GM23338 (cell line): ENCODE measurements around the gene SLC6A1. TPM values are rescaled to one million over a fixed set of nuclear protein-coding genes. Genes with fewer than 3 reads are reported as not detected.

Experiments used
- ATAC-seq: fragments of 200-7000 bp; cut with Tn5 transposase; 3 replicates; pipeline ENCODE4 v1.9.1; 2020
- DNase-seq: peaks from one replicate; pipeline ENCODE4 v3.0.0-alpha.2; 2015; ENCODE audit warnings: low spot score
- H2AFZ ChIP-seq: fragments of 200-600 bp; sonication (generic); 2 replicates; pipeline ENCODE4 v1.8.0; 2016; ENCODE audit warnings: antibody characterized with exemption, mild to moderate bottlenecking, moderate library complexity
- H3F3A ChIP-seq: fragments of 200-600 bp; sonication (generic); replicated peaks from 2 replicates; pipeline ENCODE4 v1.8.0; 2017; ENCODE audit warnings: antibody characterized with exemption, mixed run types, low read depth
- H3K27ac ChIP-seq: fragments of 200-600 bp; sonication (generic); 2 replicates; pipeline ENCODE4 v1.6.1; 2016; ENCODE audit warnings: low read depth
- H3K27me3 ChIP-seq: fragments of 200-600 bp; sonication (generic); 2 replicates; pipeline ENCODE4 v1.8.0; 2016; ENCODE audit warnings: mild to moderate bottlenecking, mixed run types, moderate library complexity; ENCODE audit not compliant: insufficient read depth
- H3K36me3 ChIP-seq: fragments of 200-600 bp; sonication (generic); 2 replicates; pipeline ENCODE4 v1.8.0; 2016; ENCODE audit warnings: mild to moderate bottlenecking; ENCODE audit not compliant: insufficient read depth
- H3K4me1 ChIP-seq: fragments of 200-600 bp; sonication (generic); 2 replicates; pipeline ENCODE4 v1.8.0; 2016; ENCODE audit warnings: mild to moderate bottlenecking, moderate library complexity; ENCODE audit not compliant: insufficient read depth
- H3K4me2 ChIP-seq: fragments of 200-600 bp; sonication (generic); 2 replicates; pipeline ENCODE4 v1.7.1; 2017; ENCODE audit warnings: mixed run types
- H3K4me3 ChIP-seq: fragments of 200-600 bp; sonication (generic); 2 replicates; pipeline ENCODE4 v1.6.1; 2016; ENCODE audit warnings: mixed run types
- H3K79me2 ChIP-seq: fragments of 200-600 bp; sonication (generic); replicated peaks from 2 replicates; pipeline ENCODE4 v1.8.0; 2017; ENCODE audit warnings: mild to moderate bottlenecking; ENCODE audit not compliant: insufficient read depth
- H3K9me2 ChIP-seq: fragments of 200-600 bp; sonication (generic); 2 replicates; pipeline ENCODE4 v1.8.0; 2017; ENCODE audit not compliant: insufficient read depth
- H4K20me1 ChIP-seq: fragments of 200-600 bp; sonication (generic); replicated peaks from 2 replicates; pipeline ENCODE4 v1.8.0; 2017; ENCODE audit warnings: mild to moderate bottlenecking; ENCODE audit not compliant: insufficient read depth
- H3K27ac Mint-ChIP-seq: 2 replicates; pipeline ENCODE4 v1.8.0; 2020; ENCODE audit warnings: inconsistent platforms, mild to moderate bottlenecking, moderate library complexity, mixed read lengths
- H3K27me3 Mint-ChIP-seq: 3 replicates; pipeline ENCODE4 v1.8.0; 2022; ENCODE audit warnings: low read depth, mild to moderate bottlenecking, moderate library complexity, mixed read lengths, inconsistent platforms; ENCODE audit not compliant: insufficient read depth, poor library complexity
- H3K36me3 Mint-ChIP-seq: 3 replicates; pipeline ENCODE4 v1.8.0; 2021; ENCODE audit warnings: low read depth, mild to moderate bottlenecking, inconsistent platforms, moderate library complexity, mixed read lengths
- H3K4me1 Mint-ChIP-seq: 3 replicates; pipeline ENCODE4 v1.8.0; 2020; ENCODE audit warnings: mild to moderate bottlenecking, inconsistent platforms, mixed read lengths
- H3K4me3 Mint-ChIP-seq: 3 replicates; pipeline ENCODE4 v1.8.0; 2021; ENCODE audit warnings: moderate library complexity, mild to moderate bottlenecking, inconsistent platforms, mixed read lengths
- H3K9me3 Mint-ChIP-seq: 3 replicates; pipeline ENCODE4 v1.8.0; 2020; ENCODE audit warnings: moderate library complexity, mild to moderate bottlenecking, inconsistent platforms, mixed read lengths
- EZH2 ChIP-seq: fragments of 200-600 bp; sonication (generic); IDR thresholded peaks from one replicate; pipeline ENCODE4 v1.8.0; 2017; ENCODE audit warnings: antibody characterized with exemption, mild to moderate bottlenecking, low read depth; ENCODE audit not compliant: unreplicated experiment
- EZH2phosphoT487 ChIP-seq: fragments of 200-600 bp; sonication (generic); IDR thresholded peaks from one replicate; pipeline ENCODE4 v1.8.1; 2018; ENCODE audit warnings: antibody characterized with exemption; ENCODE audit not compliant: unreplicated experiment
- JUNB ChIP-seq: IDR thresholded peaks from one replicate; pipeline ENCODE4 v1.6.1; 2016; ENCODE audit warnings: antibody characterized with exemption; ENCODE audit not compliant: unreplicated experiment
- ZNF114 ChIP-seq: fragments of 250-450 bp; sonication (Bioruptor Pico); IDR thresholded peaks from 2 replicates; pipeline ENCODE4 v1.5.0; 2020; ENCODE audit warnings: mild to moderate bottlenecking, moderate library complexity
- polyA plus RNA-seq: library from polyadenylated mRNA; unstranded; fragments of >200 nt; fragmentation: Nextera tagmentation; extraction: Ambion mirVana; gene quantifications from 2 replicates; pipeline ENCODE4 v1.2.1, GENCODE V29; 2016
- total RNA-seq: library from RNA; depleted of rRNA; stranded (reverse); fragments of >200 nt; shearing (Covaris generic); gene quantifications from 2 replicates; pipeline ENCODE4 v1.2.3, GENCODE V29; 2014
- TF ChIP-seq, protein P1 (sequence below): fragments of 250-450 bp; sonication (Bioruptor Pico); IDR thresholded peaks from 2 replicates; pipeline ENCODE4 v1.5.0; 2020; ENCODE audit warnings: mild to moderate bottlenecking, moderate library complexity
- TF ChIP-seq, protein P2 (sequence below): IDR thresholded peaks from 2 replicates; pipeline ENCODE4 v1.6.1; 2016; ENCODE audit warnings: antibody characterized with exemption

SLC6A1 gene
- total and polyA plus RNA-seq, 2 experiments from 2014 or later: 0.16 to 0.28 TPM

DNA sequence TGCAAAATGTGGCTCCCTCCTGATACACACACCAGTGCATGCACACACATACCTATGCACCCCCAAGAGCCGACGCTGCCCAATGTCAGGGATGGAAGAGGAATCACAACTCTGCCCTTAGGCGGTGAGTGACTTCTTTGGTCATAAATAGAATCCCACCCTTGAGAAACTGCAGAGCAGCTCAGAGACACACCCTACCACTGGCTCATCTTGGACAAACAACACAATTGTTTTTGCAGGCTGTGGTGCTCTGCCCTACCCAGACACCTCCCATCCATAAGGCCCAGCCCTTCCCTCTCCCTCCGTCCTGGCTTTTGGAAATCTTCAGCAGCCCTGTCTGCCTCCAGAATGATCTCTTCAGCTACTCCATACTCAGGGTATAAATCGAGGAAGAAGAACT is 87.9 kb downstream of the SLC6A1 start (continued):
- TF ChIP-seq, protein P1, sequence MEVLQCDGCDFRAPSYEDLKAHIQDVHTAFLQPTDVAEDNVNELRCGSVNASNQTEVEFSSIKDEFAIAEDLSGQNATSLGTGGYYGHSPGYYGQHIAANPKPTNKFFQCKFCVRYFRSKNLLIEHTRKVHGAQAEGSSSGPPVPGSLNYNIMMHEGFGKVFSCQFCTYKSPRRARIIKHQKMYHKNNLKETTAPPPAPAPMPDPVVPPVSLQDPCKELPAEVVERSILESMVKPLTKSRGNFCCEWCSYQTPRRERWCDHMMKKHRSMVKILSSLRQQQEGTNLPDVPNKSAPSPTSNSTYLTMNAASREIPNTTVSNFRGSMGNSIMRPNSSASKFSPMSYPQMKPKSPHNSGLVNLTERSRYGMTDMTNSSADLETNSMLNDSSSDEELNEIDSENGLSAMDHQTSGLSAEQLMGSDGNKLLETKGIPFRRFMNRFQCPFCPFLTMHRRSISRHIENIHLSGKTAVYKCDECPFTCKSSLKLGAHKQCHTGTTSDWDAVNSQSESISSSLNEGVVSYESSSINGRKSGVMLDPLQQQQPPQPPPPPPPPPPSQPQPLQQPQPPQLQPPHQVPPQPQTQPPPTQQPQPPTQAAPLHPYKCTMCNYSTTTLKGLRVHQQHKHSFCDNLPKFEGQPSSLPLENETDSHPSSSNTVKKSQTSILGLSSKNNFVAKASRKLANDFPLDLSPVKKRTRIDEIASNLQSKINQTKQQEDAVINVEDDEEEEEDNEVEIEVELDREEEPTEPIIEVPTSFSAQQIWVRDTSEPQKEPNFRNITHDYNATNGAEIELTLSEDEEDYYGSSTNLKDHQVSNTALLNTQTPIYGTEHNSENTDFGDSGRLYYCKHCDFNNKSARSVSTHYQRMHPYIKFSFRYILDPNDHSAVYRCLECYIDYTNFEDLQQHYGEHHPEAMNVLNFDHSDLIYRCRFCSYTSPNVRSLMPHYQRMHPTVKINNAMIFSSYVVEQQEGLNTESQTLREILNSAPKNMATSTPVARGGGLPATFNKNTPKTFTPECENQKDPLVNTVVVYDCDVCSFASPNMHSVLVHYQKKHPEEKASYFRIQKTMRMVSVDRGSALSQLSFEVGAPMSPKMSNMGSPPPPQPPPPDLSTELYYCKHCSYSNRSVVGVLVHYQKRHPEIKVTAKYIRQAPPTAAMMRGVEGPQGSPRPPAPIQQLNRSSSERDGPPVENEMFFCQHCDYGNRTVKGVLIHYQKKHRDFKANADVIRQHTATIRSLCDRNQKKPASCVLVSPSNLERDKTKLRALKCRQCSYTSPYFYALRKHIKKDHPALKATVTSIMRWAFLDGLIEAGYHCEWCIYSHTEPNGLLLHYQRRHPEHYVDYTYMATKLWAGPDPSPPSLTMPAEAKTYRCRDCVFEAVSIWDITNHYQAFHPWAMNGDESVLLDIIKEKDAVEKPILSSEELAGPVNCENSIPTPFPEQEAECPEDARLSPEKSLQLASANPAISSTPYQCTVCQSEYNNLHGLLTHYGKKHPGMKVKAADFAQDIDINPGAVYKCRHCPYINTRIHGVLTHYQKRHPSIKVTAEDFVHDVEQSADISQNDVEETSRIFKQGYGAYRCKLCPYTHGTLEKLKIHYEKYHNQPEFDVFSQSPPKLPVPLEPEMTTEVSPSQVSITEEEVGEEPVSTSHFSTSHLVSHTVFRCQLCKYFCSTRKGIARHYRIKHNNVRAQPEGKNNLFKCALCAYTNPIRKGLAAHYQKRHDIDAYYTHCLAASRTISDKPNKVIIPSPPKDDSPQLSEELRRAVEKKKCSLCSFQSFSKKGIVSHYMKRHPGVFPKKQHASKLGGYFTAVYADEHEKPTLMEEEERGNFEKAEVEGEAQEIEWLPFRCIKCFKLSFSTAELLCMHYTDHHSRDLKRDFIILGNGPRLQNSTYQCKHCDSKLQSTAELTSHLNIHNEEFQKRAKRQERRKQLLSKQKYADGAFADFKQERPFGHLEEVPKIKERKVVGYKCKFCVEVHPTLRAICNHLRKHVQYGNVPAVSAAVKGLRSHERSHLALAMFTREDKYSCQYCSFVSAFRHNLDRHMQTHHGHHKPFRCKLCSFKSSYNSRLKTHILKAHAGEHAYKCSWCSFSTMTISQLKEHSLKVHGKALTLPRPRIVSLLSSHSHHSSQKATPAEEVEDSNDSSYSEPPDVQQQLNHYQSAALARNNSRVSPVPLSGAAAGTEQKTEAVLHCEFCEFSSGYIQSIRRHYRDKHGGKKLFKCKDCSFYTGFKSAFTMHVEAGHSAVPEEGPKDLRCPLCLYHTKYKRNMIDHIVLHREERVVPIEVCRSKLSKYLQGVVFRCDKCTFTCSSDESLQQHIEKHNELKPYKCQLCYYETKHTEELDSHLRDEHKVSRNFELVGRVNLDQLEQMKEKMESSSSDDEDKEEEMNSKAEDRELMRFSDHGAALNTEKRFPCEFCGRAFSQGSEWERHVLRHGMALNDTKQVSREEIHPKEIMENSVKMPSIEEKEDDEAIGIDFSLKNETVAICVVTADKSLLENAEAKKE (CRISPR knock-in tag): no peak
- TF ChIP-seq EZH2: no peak
- TF ChIP-seq, protein P2, sequence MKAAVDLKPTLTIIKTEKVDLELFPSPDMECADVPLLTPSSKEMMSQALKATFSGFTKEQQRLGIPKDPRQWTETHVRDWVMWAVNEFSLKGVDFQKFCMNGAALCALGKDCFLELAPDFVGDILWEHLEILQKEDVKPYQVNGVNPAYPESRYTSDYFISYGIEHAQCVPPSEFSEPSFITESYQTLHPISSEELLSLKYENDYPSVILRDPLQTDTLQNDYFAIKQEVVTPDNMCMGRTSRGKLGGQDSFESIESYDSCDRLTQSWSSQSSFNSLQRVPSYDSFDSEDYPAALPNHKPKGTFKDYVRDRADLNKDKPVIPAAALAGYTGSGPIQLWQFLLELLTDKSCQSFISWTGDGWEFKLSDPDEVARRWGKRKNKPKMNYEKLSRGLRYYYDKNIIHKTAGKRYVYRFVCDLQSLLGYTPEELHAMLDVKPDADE: no peak

- no peak overlapping the region for H2AFZ ChIP-seq
- Mint-ChIP-seq H3K36me3 (no peaks in the 10 kb centered on the region), H3K4me3 (no peak overlapping the region), H3K9me3 (no peaks in the 10 kb centered on the region; the same call in 2 of the 3 replicates), H3K4me1 (no peaks in the 10 kb centered on the region), H3K27me3 (peaks cover 6% of the 10 kb centered on the region), H3K27ac (no peak overlapping the region)
- no peaks in the 10 kb centered on the region for H3F3A ChIP-seq
- H3K27ac ChIP-seq: no peak overlapping the region
- H3K4me3 ChIP-seq: no peak overlapping the region
- no peaks in the 10 kb centered on the region for H3K79me2 ChIP-seq
- no peaks in the 10 kb centered on the region for H3K9me2 ChIP-seq
- H3K4me1 ChIP-seq: no peaks in the 10 kb centered on the region
- H3K27me3 ChIP-seq: no peaks in the 10 kb centered on the region
- no peaks in the 10 kb centered on the region for H3K36me3 ChIP-seq
- no peaks in the 10 kb centered on the region for H4K20me1 ChIP-seq
- ATAC-seq (no peak), DNase-seq (no peak)
- no peak overlapping the region for H3K4me2 ChIP-seq
- TF ChIP-seq JUNB (no peak), EZH2phosphoT487 (no peak), ZNF114 (CRISPR knock-in tag) (no peak)
- TF ChIP-seq, protein P1 (CRISPR knock-in tag): no peak
- TF ChIP-seq, protein P2: no peak
These were observed 91.5 kb downstream of the SLC6A1 start for GRCh38 chr3:11084098-11084497.
